ENCODE measurements around the gene KISS1.

Gene KISS1

DNA sequence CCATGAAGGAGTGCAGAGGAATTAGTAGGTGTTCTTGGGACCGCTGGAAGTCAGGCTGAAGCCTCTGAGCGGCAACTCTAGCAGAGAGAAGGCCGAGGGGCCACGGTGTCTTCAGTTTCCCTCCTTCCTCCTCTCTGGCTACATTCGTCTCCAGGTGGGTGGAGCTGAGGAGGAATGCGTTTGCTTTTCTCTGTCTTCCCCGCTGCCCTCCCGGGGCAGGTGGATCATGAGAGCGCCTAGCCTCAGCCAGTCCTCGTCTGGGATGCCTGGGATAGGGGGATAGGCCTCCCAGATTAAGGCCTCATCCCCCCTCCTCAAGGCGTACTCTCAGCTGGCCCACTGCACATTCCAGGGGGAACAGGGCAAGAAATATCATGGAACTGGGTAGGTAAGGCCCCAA, 25.0 kb upstream of the KISS1 start:
- no peak overlapping the region for H3K4me3 ChIP-seq
- intact Hi-C loops (cut with DNase I; ENCODE audit: low total_unique reads): no loop called here

DNA sequence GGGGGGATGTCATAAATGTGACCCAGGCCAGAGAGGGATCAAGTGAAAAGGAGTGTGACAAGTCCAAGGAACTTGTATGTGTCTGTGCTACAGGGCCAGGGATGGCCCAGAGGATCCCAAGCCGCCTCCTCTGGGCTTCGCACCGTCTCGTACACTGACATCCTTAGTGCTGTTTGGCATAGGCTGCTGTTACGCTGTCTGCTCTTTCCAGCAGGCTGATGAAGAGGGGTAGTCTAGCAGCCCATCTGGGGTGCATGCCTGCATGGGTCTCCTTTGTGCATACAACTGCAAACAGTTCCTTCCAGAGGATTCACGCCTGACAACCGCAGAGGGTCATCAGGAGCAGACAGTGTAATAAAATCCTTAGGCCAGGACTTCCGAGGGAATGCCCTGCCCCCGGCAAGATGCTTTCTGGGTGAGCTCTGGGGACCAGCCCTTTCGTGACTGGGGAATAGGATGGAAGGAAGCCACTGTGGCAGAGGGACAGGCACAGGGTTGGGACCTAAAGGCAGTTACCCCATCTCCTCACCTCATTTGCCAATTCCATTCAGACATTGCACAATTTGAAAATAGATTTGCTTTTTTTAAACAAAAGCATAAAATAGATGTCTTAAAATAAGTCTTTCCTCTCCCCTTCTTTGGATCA, 23.8 kb upstream of the KISS1 start:
- Histone ChIP-seq H3K27me3 (peaks cover 0 to 5% of the 10 kb centered on the region in 2 donors), H3K9me3 (no peaks in the 10 kb centered on the region), H3K27ac (no peak overlapping the region), H3K4me3 (no peak overlapping the region), H3K4me1 (no peaks in the 10 kb centered on the region), H3K36me3 (peaks cover 0 to 24% (median 0%) of the 10 kb centered on the region in 3 donors)
- intact Hi-C loops (cut with DNase I; ENCODE audit: low total_unique reads): loop anchor here (5.0 kb wide), 1 partner anchor 142 kb away; no protein-coding TSS in a partner anchor
- TF ChIP-seq, protein P1, sequence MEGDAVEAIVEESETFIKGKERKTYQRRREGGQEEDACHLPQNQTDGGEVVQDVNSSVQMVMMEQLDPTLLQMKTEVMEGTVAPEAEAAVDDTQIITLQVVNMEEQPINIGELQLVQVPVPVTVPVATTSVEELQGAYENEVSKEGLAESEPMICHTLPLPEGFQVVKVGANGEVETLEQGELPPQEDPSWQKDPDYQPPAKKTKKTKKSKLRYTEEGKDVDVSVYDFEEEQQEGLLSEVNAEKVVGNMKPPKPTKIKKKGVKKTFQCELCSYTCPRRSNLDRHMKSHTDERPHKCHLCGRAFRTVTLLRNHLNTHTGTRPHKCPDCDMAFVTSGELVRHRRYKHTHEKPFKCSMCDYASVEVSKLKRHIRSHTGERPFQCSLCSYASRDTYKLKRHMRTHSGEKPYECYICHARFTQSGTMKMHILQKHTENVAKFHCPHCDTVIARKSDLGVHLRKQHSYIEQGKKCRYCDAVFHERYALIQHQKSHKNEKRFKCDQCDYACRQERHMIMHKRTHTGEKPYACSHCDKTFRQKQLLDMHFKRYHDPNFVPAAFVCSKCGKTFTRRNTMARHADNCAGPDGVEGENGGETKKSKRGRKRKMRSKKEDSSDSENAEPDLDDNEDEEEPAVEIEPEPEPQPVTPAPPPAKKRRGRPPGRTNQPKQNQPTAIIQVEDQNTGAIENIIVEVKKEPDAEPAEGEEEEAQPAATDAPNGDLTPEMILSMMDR (IDR thresholded peaks at IDR 0.05): no peak
- DNase-seq: no peak

More for the DNA sequence above, 25.0 kb upstream of the KISS1 start:
- DNase-seq: no peak
- Histone ChIP-seq H3K4me1 (peaks cover 0 to 3% (median 0%) of the 10 kb centered on the region in 4 donors), H3K36me3 (peaks cover 0 to 24% (median 0%) of the 10 kb centered on the region in 3 donors), H3K27ac (no peak overlapping the region), H3K27me3 (peaks cover 0 to 5% of the 10 kb centered on the region in 2 donors), H3K9me3 (no peaks in the 10 kb centered on the region)
- TF ChIP-seq, protein P1 (IDR thresholded peaks at IDR 0.05): no peak

DNA sequence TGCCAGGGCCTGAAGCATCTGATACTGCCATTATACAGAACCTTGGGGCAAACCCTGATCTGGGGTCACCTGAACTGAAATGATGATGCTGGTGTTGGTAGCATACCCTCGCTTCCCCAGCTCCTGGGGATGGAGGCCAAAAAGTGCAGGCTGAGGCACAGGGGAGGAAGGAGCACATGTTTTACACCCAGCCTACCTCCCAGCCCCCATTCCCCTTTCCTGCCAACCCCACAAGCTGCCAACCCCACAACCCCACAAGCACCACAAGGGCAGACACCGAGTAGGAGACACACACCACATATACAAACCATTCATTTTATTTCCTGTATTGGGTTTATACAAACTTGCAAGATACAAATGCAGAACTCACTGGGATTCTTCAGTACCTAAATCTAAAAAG, 22.3 kb upstream of the KISS1 start:
- Histone ChIP-seq H3K27ac (no peak overlapping the region), H3K36me3 (peaks cover 0 to 24% (median 0%) of the 10 kb centered on the region in 3 donors), H3K9me3 (no peaks in the 10 kb centered on the region), H3K27me3 (peaks cover 0 to 15% of the 10 kb centered on the region in 2 donors), H3K4me1 (peaks cover 0 to 10% (median 8%) of the 10 kb centered on the region in 4 donors), H3K4me3 (no peak overlapping the region)
- intact Hi-C loops (cut with DNase I; ENCODE audit: low total_unique reads): loop anchor here (5.0 kb wide), 1 partner anchor 144 kb away; no protein-coding TSS in a partner anchor
- TF ChIP-seq, protein P1 (IDR thresholded peaks at IDR 0.05): no peak
- no peak for DNase-seq

DNA sequence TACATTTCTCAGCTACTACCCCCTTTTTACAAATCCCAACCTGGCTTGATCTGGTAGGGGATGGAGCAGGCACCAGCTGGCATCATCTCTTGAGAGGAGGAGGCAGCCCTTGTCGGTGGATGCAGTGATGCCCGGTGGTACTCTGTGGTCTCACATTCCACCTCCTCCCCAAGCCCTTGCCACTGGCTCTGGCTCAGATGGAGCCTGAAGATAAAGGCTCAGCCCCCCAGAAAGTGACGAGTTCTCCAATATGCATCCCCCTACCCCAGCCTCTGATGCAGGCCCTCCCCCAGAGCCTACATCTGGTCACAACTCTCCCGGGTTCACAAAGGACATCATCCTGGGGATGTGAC, 21.3 kb upstream of the KISS1 start:
- Histone ChIP-seq H3K36me3 (peaks cover 0 to 23% (median 0%) of the 10 kb centered on the region in 3 donors), H3K27me3 (peaks cover 0 to 20% of the 10 kb centered on the region in 2 donors), H3K27ac (no peak overlapping the region), H3K4me1 (peaks cover 0 to 11% (median 9%) of the 10 kb centered on the region in 4 donors), H3K9me3 (no peaks in the 10 kb centered on the region), H3K4me3 (no peak overlapping the region)
- no peak for DNase-seq
- TF ChIP-seq, protein P1 (IDR thresholded peaks at IDR 0.05): no peak
- intact Hi-C loops (cut with DNase I; ENCODE audit: low total_unique reads): loop anchor here (5.0 kb wide), 1 partner anchor 145 kb away; no protein-coding TSS in a partner anchor

DNA sequence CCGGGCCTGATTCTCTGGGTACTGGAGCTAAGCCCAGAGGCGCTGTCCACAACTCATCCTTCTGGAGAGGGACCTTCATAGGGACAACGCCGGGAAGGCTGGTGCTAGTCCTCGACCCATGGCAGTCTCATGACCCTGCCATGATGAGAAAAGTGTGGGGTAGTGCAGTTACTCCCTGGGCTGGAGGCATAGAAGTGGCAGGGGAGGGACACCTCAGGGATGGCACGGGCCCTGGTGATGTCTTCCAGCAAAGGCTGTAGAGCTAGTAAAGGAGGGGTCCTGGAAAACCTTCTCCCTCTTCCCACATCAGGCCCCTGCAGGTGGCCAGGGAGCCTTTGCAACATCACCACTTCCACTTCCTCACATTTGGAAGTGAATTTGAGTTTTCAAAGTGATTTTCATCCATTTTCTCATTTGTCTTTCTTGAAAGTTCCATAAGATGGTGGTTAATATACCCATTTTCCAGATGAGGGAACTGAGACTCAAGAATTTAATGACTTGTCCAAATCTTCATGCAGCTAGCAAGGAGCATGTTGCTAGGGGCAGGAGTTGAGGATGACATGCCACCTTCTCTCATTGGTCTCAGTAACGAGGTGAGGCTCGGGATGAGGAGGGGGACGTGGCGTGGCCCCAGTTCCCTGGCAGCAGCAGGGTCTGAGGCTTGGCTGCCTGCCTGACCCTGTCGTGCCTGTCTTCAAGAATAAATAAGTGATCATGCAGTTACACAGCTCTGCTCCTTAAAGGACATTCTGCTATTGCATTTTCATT, 20.8 kb upstream of the KISS1 start:
- TF ChIP-seq, protein P1 (IDR thresholded peaks at IDR 0.05): no peak
- H3K36me3 ChIP-seq: peaks cover 0 to 18% (median 0%) of the 10 kb centered on the region in 3 donors
- peaks cover 0 to 22% of the 10 kb centered on the region in 2 donors for H3K27me3 ChIP-seq
- H3K4me1 ChIP-seq: peaks cover 0 to 11% (median 9%) of the 10 kb centered on the region in 4 donors
- intact Hi-C loops (cut with DNase I; ENCODE audit: low total_unique reads): loop anchor here (5.0 kb wide), 1 partner anchor 145 kb away; no protein-coding TSS in a partner anchor
- H3K4me3 ChIP-seq: no peak overlapping the region
- no peak for DNase-seq
- H3K9me3 ChIP-seq: no peaks in the 10 kb centered on the region
- no peak overlapping the region for H3K27ac ChIP-seq

All from tibial artery (tissue), 4 donors.